ENCODE results near the gene SH3BP5. TPM values are rescaled to one million over a fixed set of nuclear protein-coding genes. Genes with fewer than 3 reads are reported as not detected.
"Not testable (repeated sequence)": the region's sequence is repeated elsewhere in the genome, so short reads cannot be mapped to it uniquely, and the experiment has no call there.

SH3BP5 gene
- total RNA-seq, 1 donor = 24.6 TPM

GRCh38 chr3:15355086-15355485, 22.7 kb upstream of the SH3BP5 start:
- peaks cover 44% of the 10 kb centered on the region for H3K4me1 ChIP-seq (ENCODE audit: insufficient read depth, low read length)
- no peaks in the 10 kb centered on the region for H3K27me3 ChIP-seq (ENCODE audit: insufficient read depth, low read length)
- H3K9me3 ChIP-seq (ENCODE audit: low read depth, low read length) = no peaks in the 10 kb centered on the region
- no peak overlapping the region for H3K4me3 ChIP-seq (ENCODE audit: low read length)

- Histone ChIP-seq H3K27me3 (ENCODE audit: insufficient read depth, low read length) (no peaks in the 10 kb centered on the region), H3K4me1 (ENCODE audit: insufficient read depth, low read length) (peaks cover 39% of the 10 kb centered on the region), H3K9me3 (ENCODE audit: low read depth, low read length) (no peaks in the 10 kb centered on the region), H3K4me3 (ENCODE audit: low read length) (no peak overlapping the region)
These were observed 22.1 kb upstream of the SH3BP5 start for GRCh38 chr3:15354485-15354884.

- H3K27me3 ChIP-seq (ENCODE audit: insufficient read depth, low read length) = no peaks in the 10 kb centered on the region
- H3K4me1 ChIP-seq (ENCODE audit: insufficient read depth, low read length) = peaks cover 57% of the 10 kb centered on the region
- no peaks in the 10 kb centered on the region for H3K9me3 ChIP-seq (ENCODE audit: low read depth, low read length)
- no peak overlapping the region for H3K4me3 ChIP-seq (ENCODE audit: low read length)
These were observed 17.8 kb upstream of the SH3BP5 start for GRCh38 chr3:15350141-15350540.

- not testable (repeated sequence) for H3K9me3 ChIP-seq (ENCODE audit: low read depth, low read length); H3K4me3 ChIP-seq (ENCODE audit: low read length); H3K27me3 ChIP-seq (ENCODE audit: insufficient read depth, low read length)
- H3K4me1 ChIP-seq (ENCODE audit: insufficient read depth, low read length) = peaks cover 58% of the 10 kb centered on the region
These were observed 17.1 kb upstream of the SH3BP5 start for GRCh38 chr3:15349438-15349837.

GRCh38 chr3:15348246-15348645, 15.9 kb upstream of the SH3BP5 start:
- Histone ChIP-seq H3K9me3 (ENCODE audit: low read depth, low read length) (no peaks in the 10 kb centered on the region), H3K4me3 (ENCODE audit: low read length) (no peak overlapping the region), H3K4me1 (ENCODE audit: insufficient read depth, low read length) (peaks cover 70% of the 10 kb centered on the region), H3K27me3 (ENCODE audit: insufficient read depth, low read length) (no peaks in the 10 kb centered on the region)

- peaks cover 73% of the 10 kb centered on the region for H3K4me1 ChIP-seq (ENCODE audit: insufficient read depth, low read length)
- H3K27me3 ChIP-seq (ENCODE audit: insufficient read depth, low read length) = no peaks in the 10 kb centered on the region
- no peak overlapping the region for H3K4me3 ChIP-seq (ENCODE audit: low read length)
- no peaks in the 10 kb centered on the region for H3K9me3 ChIP-seq (ENCODE audit: low read depth, low read length)
These were observed 15.3 kb upstream of the SH3BP5 start for GRCh38 chr3:15347737-15348110.

GRCh38 chr3:15347063-15347736, 14.8 kb upstream of the SH3BP5 start:
- H3K4me1 ChIP-seq (ENCODE audit: insufficient read depth, low read length) = peaks cover 78% of the 10 kb centered on the region

GRCh38 chr3:15346516-15346915, 14.1 kb upstream of the SH3BP5 start:
- Histone ChIP-seq H3K4me3 (ENCODE audit: low read length) (no peak overlapping the region), H3K9me3 (ENCODE audit: low read depth, low read length) (no peaks in the 10 kb centered on the region), H3K4me1 (ENCODE audit: insufficient read depth, low read length) (peaks cover 84% of the 10 kb centered on the region), H3K27me3 (ENCODE audit: insufficient read depth, low read length) (no peaks in the 10 kb centered on the region)

More at GRCh38 chr3:15347063-15347736, 14.8 kb upstream of the SH3BP5 start:
- Histone ChIP-seq H3K4me3 (ENCODE audit: low read length) (no peak overlapping the region), H3K27me3 (ENCODE audit: insufficient read depth, low read length) (no peaks in the 10 kb centered on the region), H3K9me3 (ENCODE audit: low read depth, low read length) (no peaks in the 10 kb centered on the region)

- Histone ChIP-seq H3K4me3 (ENCODE audit: low read length) (no peak overlapping the region), H3K27me3 (ENCODE audit: insufficient read depth, low read length) (no peaks in the 10 kb centered on the region), H3K9me3 (ENCODE audit: low read depth, low read length) (no peaks in the 10 kb centered on the region), H3K4me1 (ENCODE audit: insufficient read depth, low read length) (peaks cover 82% of the 10 kb centered on the region)
These were observed 13.3 kb upstream of the SH3BP5 start for GRCh38 chr3:15345608-15346137.

- Histone ChIP-seq H3K4me1 (ENCODE audit: insufficient read depth, low read length) (peaks cover 78% of the 10 kb centered on the region), H3K4me3 (ENCODE audit: low read length) (no peak overlapping the region), H3K27me3 (ENCODE audit: insufficient read depth, low read length) (no peaks in the 10 kb centered on the region), H3K9me3 (ENCODE audit: low read depth, low read length) (no peaks in the 10 kb centered on the region)
These were observed 12.8 kb upstream of the SH3BP5 start for GRCh38 chr3:15345066-15345607.

GRCh38 chr3:15342945-15343344, 10.6 kb upstream of the SH3BP5 start:
- Histone ChIP-seq H3K4me3 (ENCODE audit: low read length) (no peak overlapping the region), H3K9me3 (ENCODE audit: low read depth, low read length) (no peaks in the 10 kb centered on the region), H3K27me3 (ENCODE audit: insufficient read depth, low read length) (no peaks in the 10 kb centered on the region), H3K4me1 (ENCODE audit: insufficient read depth, low read length) (peaks cover 81% of the 10 kb centered on the region)

GRCh38 chr3:15342246-15342645, 9.9 kb upstream of the SH3BP5 start:
- no peak overlapping the region for H3K4me3 ChIP-seq (ENCODE audit: low read length)
- no peaks in the 10 kb centered on the region for H3K9me3 ChIP-seq (ENCODE audit: low read depth, low read length)
- H3K27me3 ChIP-seq (ENCODE audit: insufficient read depth, low read length) = no peaks in the 10 kb centered on the region
- peaks cover 74% of the 10 kb centered on the region for H3K4me1 ChIP-seq (ENCODE audit: insufficient read depth, low read length)

- H3K4me3 ChIP-seq (ENCODE audit: low read length) = no peak overlapping the region
- no peaks in the 10 kb centered on the region for H3K9me3 ChIP-seq (ENCODE audit: low read depth, low read length)
- peaks cover 63% of the 10 kb centered on the region for H3K4me1 ChIP-seq (ENCODE audit: insufficient read depth, low read length)
- no peaks in the 10 kb centered on the region for H3K27me3 ChIP-seq (ENCODE audit: insufficient read depth, low read length)
These were observed 8.8 kb upstream of the SH3BP5 start for GRCh38 chr3:15341030-15341726.

GRCh38 chr3:15339786-15340215, 7.4 kb upstream of the SH3BP5 start:
- Histone ChIP-seq H3K9me3 (ENCODE audit: low read depth, low read length) (no peaks in the 10 kb centered on the region), H3K27me3 (ENCODE audit: insufficient read depth, low read length) (no peaks in the 10 kb centered on the region), H3K4me1 (ENCODE audit: insufficient read depth, low read length) (peaks cover 50% of the 10 kb centered on the region), H3K4me3 (ENCODE audit: low read length) (no peak overlapping the region)

- Histone ChIP-seq H3K27me3 (ENCODE audit: insufficient read depth, low read length) (no peaks in the 10 kb centered on the region), H3K9me3 (ENCODE audit: low read depth, low read length) (no peaks in the 10 kb centered on the region), H3K4me1 (ENCODE audit: insufficient read depth, low read length) (peaks cover 42% of the 10 kb centered on the region), H3K4me3 (ENCODE audit: low read length) (no peak overlapping the region)
These were observed 6.6 kb upstream of the SH3BP5 start for GRCh38 chr3:15339001-15339400.

All from mononuclear cell (primary cell).